GM12878 (cell line): Measurements from ENCODE around the gene ARL17B. TPM values are rescaled to one million over a fixed set of nuclear protein-coding genes. Genes with fewer than 3 reads are reported as not detected.

Experiments
- ASH2L ChIP-seq: fragments of 300-600, 200-600 bp; sonication (generic); IDR thresholded peaks from 2 replicates; pipeline ENCODE4 v1.6.1; 2017; ENCODE audit warnings: low read depth, mild to moderate bottlenecking, borderline replicate concordance
- BCL3 ChIP-seq: IDR thresholded peaks from 2 replicates; pipeline ENCODE4 v1.6.1; 2011; ENCODE audit warnings: borderline replicate concordance, low read depth, mild to moderate bottlenecking, moderate library complexity, low read length; ENCODE audit not compliant: insufficient read depth, poor library complexity, severe bottlenecking
- E2F8 ChIP-seq: fragments of 450-650 bp; IDR thresholded peaks from 2 replicates; pipeline ENCODE4 v1.6.1; 2018; ENCODE audit warnings: mild to moderate bottlenecking, low read depth, moderate library complexity; ENCODE audit not compliant: partially characterized antibody
- ELK1 ChIP-seq: IDR thresholded peaks from 2 replicates; pipeline ENCODE4 v1.6.1; 2012; ENCODE audit warnings: low read depth, low read length, improper control_type of control experiment
- EZH2 ChIP-seq: IDR thresholded peaks from 2 replicates; pipeline ENCODE4 v1.6.1; 2012; ENCODE audit warnings: low read depth, mild to moderate bottlenecking, control low read depth, inconsistent platforms, low read length, borderline replicate concordance; ENCODE audit not compliant: control insufficient read depth
- FOXK2 ChIP-seq: fragments of 450-650 bp; IDR thresholded peaks from 2 replicates; pipeline ENCODE4 v1.6.1; 2017; ENCODE audit warnings: mild to moderate bottlenecking, moderate library complexity
- HCFC1 ChIP-seq: fragments of 150-350 bp; IDR thresholded peaks from 2 replicates; pipeline ENCODE4 v1.6.1; 2014; ENCODE audit warnings: low read length
- IKZF1 ChIP-seq: fragments of 450-650 bp; conservative IDR thresholded peaks from 2 replicates; pipeline ENCODE4 v1.6.1; 2017; ENCODE audit warnings: antibody characterized with exemption, mild to moderate bottlenecking
- JUNB ChIP-seq: IDR thresholded peaks from 2 replicates; pipeline ENCODE4 v1.6.1; 2016; ENCODE audit warnings: antibody characterized with exemption, mild to moderate bottlenecking
- KAT2A ChIP-seq: conservative IDR thresholded peaks from 2 replicates; pipeline ENCODE4 v1.6.1; 2011; ENCODE audit warnings: low read depth, low read length; ENCODE audit not compliant: control insufficient read depth
- MTA3 ChIP-seq: IDR thresholded peaks from 2 replicates; pipeline ENCODE4 v1.6.1; 2012; ENCODE audit warnings: low read length, inconsistent platforms, borderline replicate concordance
- MYB ChIP-seq: fragments of 150-350 bp; IDR thresholded peaks from 2 replicates; pipeline ENCODE4 v1.6.1; 2014; ENCODE audit warnings: mild to moderate bottlenecking, low read depth, low read length, borderline replicate concordance
- NFYB ChIP-seq: IDR thresholded peaks from 2 replicates; pipeline ENCODE4 v1.6.1; 2011; ENCODE audit warnings: low read depth, mild to moderate bottlenecking, low read length, improper control_type of control experiment, moderate library complexity; ENCODE audit not compliant: insufficient read depth
- POLR2AphosphoS2 ChIP-seq: IDR thresholded peaks from 2 replicates; pipeline ENCODE4 v1.6.1; 2011; ENCODE audit warnings: low read depth, mild to moderate bottlenecking, low read length, improper control_type of control experiment, moderate library complexity
- SIN3A ChIP-seq: IDR thresholded peaks from 2 replicates; pipeline ENCODE4 v1.6.1; 2012; ENCODE audit warnings: low read depth, low read length, improper control_type of control experiment
- SMARCA5 ChIP-seq: fragments of 450-650 bp; IDR thresholded peaks from 2 replicates; pipeline ENCODE4 v1.6.1; 2017; ENCODE audit warnings: mild to moderate bottlenecking
- SPI1 ChIP-seq: IDR thresholded peaks from 2 replicates; pipeline ENCODE4 v1.6.1; 2011; ENCODE audit warnings: low read depth, mild to moderate bottlenecking, low read length, moderate library complexity, borderline replicate concordance; ENCODE audit not compliant: insufficient read depth
- STAT3 ChIP-seq: IDR thresholded peaks from 2 replicates; pipeline ENCODE4 v1.6.1; 2011; ENCODE audit warnings: low read depth, low read length, improper control_type of control experiment
- ZBTB11 ChIP-seq: fragments of 450-650 bp; formaldehyde crosslinking; IDR thresholded peaks from 2 replicates; pipeline ENCODE4 v1.5.0; 2022; ENCODE audit warnings: mild to moderate bottlenecking, missing genetic modification characterization
- ZNF217 ChIP-seq: fragments of 450-650 bp; IDR thresholded peaks from 2 replicates; pipeline ENCODE4 v1.6.1; 2017; ENCODE audit warnings: antibody characterized with exemption, mild to moderate bottlenecking
- polyA plus RNA-seq, 11 experiments: library from polyadenylated mRNA; depleted of rRNA in 4 of 11; unstranded in 6 of 11; stranded (reverse) in 5 of 11; fragments of >200 nt; fragmentation: Nextera tagmentation in 4 of 11; fragmentation: Illumina TruSeq in 1 of 11; extraction: Ambion mirVana in 4 of 11; extraction: Trizol in 1 of 11; gene quantifications; 1 replicate in 1 of 11; 2 replicates in 10 of 11; pipeline versions ENCODE4 v1.2.1 to v1.2.3, GENCODE V29; 2011 to 2016; ENCODE audit warnings: inconsistent platforms in 2 of 11, missing spikeins in 2 of 11, low read depth in 1 of 11
- total RNA-seq, 4 experiments: library from RNA; depleted of rRNA in 3 of 4; stranded (reverse); fragments of >200 nt in 3 of 4; fragmentation: Illumina TruSeq in 1 of 4; extraction: Trizol in 1 of 4; gene quantifications; 2 replicates each; pipeline versions ENCODE4 v1.2.1 to v1.2.3, GENCODE V29; 2013 to 2021

The ARL17B gene
- total and polyA plus RNA-seq, 10 of the 15 experiments (the other 5 are each of a cell fraction or from before 2014, with no cell fraction given): 6.0 to 25.1 (median 14.2) TPM

- TF ChIP-seq ZBTB11 (CRISPR knock-in tag): no peak
- TF ChIP-seq ZNF217: no peak
- no peak for TF ChIP-seq EZH2
- TF ChIP-seq POLR2AphosphoS2: 0 out of 2 replicates have a peak, but pooled peaks have one; percentile 42
- TF ChIP-seq FOXK2: no peak
- TF ChIP-seq STAT3: no peak
- no peak for TF ChIP-seq MYB
- no peak for TF ChIP-seq E2F8
- no peak; the same call in 1 of the 2 replicates for TF ChIP-seq ASH2L
- TF ChIP-seq MTA3: no peak
- TF ChIP-seq KAT2A: no peak
- no peak for TF ChIP-seq BCL3
- no peak for TF ChIP-seq NFYB
- TF ChIP-seq ELK1: no peak
- peak; percentile 22; the same call in 1 of the 2 replicates for TF ChIP-seq SIN3A
- no peak; the same call in 1 of the 2 replicates for TF ChIP-seq HCFC1
- TF ChIP-seq SMARCA5: 0 out of 2 replicates have a peak, but pooled peaks have one; percentile 64
- TF ChIP-seq JUNB: no peak
- TF ChIP-seq SPI1: no peak
- peak; percentile 95 for TF ChIP-seq IKZF1
Observed at GRCh38 chr17:46266656-46267544, 94.7 kb downstream of the ARL17B start (continued).
